ENCODE results near the gene UBE2M.
"Not testable (repeated sequence)": the region's sequence is repeated elsewhere in the genome, so short reads cannot be mapped to it uniquely, and the experiment has no call there.

Gene UBE2M

GRCh38 chr19:58555369-58555885 lies 3.0 kb downstream of the UBE2M start:
- no peak for DNase-seq

GRCh38 chr19:58554494-58555368 lies 3.7 kb downstream of the UBE2M start, which contains the start of gene CHMP2A:
Gene CHMP2A, minus strand, starts transcription at chr19:58555105. Its CDS starts 893 bp downstream, at chr19:58554212.
- DNase-seq = no peak

- DNase-seq = no peak
These were observed 4.5 kb downstream of the UBE2M start for GRCh38 chr19:58553799-58554493.

- DNase-seq = no peak
These were observed 5.8 kb downstream of the UBE2M start for GRCh38 chr19:58552655-58553054.

GRCh38 chr19:58551577-58552471 lies 6.6 kb downstream of the UBE2M start:
- DNase-seq = no peak

GRCh38 chr19:58551123-58551497 lies 7.3 kb downstream of the UBE2M start:
- no peak for DNase-seq

- no peak for DNase-seq
These were observed 7.9 kb downstream of the UBE2M start for GRCh38 chr19:58550362-58551122.

- no peak for DNase-seq
These were observed 8.6 kb downstream of the UBE2M start for GRCh38 chr19:58549664-58550361.

- DNase-seq = no peak
These were observed 9.3 kb downstream of the UBE2M start for GRCh38 chr19:58548859-58549663.

GRCh38 chr19:58547323-58548312 lies 10.8 kb downstream of the UBE2M start:
- DNase-seq = no peak

- DNase-seq = no peak
These were observed 12.3 kb downstream of the UBE2M start for GRCh38 chr19:58546019-58546530.

GRCh38 chr19:58545286-58546018 lies 13.0 kb downstream of the UBE2M start:
- no peak for DNase-seq

GRCh38 chr19:58544591-58545285 lies 13.7 kb downstream of the UBE2M start:
- DNase-seq = no peak

- no peak for DNase-seq
These were observed 14.4 kb downstream of the UBE2M start, which contains the start of gene TRIM28 for GRCh38 chr19:58543826-58544590. Gene TRIM28, plus strand, starts transcription at chr19:58544064. Its CDS starts 694 bp downstream, at chr19:58544758.

- not testable (repeated sequence) for DNase-seq
These were observed 15.6 kb downstream of the UBE2M start for GRCh38 chr19:58542641-58543372.

- not testable (repeated sequence) for DNase-seq
These were observed 19.2 kb downstream of the UBE2M start for GRCh38 chr19:58539169-58539559.

All from NCI-H748 treated with DMSO at 0.1 percent for 48 hours (cell line).